Raji (cell line): ENCODE data around the gene PTPRE.

ENCODE experiments used
- POLR2A ChIP-seq: IDR thresholded peaks from 2 replicates; pipeline ENCODE4 v1.6.1; 2011; ENCODE audit warnings: low read depth, low read length, control low read depth; ENCODE audit not compliant: insufficient read depth

PTPRE gene

DNA sequence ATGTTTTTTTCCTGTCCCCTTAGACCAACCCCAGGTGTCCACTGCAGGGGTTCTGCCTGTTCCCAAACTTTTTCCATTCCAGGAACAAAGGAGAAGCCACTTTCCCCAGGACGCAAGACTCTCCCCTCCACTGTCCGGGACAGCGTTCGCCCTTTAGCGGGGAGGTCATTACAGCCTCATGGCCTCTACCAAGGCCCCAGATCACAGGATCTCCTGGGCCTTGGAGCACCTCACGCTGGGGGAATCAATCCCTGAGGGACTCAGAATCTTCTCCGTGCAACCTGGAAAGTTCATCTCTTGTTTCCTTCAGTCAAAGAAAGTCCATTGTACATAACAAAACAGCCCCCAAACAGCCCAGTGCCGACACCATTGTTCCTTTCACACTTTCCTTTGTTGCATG, 178.1 kb downstream of the PTPRE start:
- TF ChIP-seq POLR2A, result no peak

DNA sequence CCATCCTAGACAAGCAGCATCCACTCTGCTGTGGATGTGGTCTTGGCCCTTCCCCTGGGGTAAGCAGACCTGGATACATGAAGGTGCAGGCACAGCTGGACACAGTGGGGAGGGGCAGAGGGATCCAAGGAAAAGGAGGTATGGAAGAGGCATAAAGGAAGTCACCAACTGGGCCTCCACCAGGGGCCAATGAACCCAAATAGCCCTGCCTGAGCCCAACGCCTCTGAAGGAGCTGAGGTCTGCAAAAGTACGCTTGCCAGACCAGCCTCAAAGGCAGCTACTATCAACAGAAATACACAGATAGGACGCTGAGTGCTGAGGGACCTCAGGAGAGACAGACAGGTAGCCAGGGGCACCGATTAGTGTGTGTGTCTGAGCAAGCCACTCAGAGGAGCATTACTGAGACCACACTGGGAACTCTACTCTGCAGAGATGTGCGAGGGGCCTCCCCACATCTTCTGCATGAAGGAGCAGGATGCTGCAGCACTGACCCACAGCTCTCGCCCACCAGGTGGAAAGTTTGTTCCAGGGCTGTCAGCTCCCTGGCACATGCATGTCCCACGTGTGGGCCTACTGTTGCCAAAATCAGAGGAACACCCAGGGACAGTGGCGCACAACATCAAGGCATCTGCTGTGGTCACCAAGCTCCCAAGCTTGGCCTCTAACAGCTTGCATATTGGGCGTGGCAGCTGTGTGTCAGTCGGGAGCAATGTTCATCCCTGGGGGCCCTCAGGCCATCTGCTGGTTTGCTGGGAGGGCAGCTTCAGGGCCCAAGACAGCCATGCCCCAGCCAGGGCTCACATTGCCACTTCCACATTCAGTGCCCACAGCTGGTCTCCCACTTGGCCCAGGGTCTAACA, 179.3 kb downstream of the PTPRE start:
- no peak for TF ChIP-seq POLR2A

DNA sequence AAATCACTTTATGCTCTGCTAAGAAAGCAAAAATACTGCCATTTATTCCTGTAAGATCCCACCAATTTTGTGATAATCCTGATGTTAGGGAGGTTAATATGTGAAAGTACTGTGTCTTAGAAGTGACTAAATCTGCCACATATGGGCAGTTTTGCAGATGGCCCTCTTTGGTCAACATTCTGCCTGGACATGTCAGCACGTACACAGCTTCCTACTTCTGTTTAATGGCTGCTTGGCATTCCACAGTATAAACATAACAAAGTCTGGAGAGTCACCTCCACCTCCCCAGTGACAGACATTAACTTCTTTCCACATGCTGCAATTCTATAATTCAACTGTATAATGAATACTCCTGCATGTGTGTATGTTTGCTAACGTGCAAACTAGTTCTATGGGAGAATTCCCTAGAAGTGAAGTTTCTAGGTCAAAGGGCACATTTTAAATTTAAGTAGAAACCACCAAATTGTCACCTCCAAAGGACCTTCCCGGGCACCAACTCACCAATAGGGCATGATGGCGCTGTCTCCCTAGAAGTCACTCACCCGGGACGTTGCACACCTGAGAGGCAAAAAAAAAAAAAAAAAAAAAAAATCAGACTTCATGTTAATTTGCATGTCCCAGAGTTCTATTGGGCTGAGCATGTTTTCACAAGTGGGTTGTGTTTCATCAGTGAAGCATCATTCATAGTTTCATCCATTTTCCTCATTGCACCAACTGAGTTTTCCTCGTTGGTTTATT, 180.4 kb downstream of the PTPRE start:
- no peak for TF ChIP-seq POLR2A

DNA sequence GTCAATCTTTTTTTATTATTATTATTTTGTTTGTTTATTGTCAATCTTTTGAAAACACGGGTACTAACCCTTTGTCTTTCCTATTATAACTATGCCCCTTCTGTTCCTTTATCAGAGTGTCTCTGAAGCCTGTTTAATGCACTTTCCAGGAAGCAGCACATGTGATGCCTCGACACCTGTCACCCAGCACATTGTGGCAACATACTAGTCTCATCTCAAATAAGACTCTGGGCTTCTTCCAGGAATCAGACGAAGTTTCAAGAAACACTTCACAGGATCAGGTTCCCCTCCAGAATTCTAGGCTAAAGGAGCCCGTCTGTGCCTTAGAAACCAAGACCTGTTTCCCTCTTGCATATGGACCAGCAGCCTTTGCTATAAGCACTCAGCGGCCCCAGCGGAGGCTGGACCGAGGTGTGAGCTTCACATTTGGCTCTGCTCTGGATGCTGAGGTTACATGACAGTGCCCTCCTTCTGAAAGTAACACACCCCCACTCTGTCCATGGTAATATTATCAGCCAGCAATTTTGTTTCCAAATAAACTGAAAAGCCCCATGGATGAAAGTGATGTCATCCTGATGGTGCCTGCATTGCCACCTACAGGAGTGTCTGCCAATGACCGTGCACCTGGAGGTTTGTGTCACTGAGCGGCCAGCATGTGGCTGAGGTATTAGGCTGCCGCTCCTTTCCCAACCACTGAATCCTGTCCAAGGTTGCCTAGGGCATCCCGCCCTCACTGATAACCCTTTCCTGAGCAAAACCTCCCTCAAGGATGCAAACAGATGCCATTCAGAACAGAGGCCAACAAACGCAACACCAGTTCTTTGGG, 181.2 kb downstream of the PTPRE start:
- TF ChIP-seq POLR2A, result no peak

DNA sequence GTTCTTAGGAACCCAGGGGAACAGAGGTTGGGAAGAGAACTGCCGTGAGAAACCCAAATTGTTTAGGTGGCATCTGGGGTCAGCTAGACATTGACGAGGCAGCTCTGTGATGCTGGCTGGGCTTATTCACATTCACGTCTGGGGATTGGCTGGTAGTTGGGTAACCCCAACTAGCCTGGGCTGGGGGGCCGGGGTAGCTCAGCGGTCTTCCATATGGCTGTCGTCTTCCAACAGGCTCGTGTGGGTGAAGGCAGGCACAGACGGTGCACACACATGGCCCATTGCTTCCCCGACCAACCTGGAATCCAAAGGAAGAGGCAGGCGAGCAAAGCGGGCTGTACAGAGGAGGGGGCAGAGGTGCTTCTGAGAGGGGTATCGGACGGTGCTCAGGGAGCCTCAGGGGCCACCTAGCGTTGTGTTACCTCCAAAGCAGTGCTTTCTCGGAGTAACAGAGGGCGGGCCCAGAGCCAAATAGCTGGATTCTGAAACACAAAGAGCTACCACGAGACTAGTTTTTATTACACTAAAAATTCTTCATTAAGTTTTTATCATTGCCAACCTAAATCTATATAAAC, 184.8 kb downstream of the PTPRE start:
- TF ChIP-seq POLR2A, result no peak

DNA sequence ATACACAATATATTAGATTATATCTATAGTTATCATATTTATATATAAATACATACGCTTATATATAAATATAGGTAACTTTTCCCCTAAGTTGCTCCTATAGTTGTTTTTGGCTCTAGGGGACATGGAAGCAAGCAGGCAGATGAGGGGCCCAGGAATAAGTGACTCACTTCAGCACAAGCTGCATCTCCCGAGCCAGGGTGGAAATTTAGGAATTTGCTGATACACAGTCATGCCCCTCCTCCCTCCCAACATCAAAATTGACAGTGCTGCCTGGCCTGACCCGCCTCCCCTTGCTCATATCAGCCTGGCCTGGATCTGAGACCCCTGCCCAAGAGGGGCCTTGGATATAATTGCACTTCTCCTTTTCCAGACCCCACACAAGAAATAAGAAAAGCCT, 185.6 kb downstream of the PTPRE start:
- TF ChIP-seq POLR2A, result no peak

DNA sequence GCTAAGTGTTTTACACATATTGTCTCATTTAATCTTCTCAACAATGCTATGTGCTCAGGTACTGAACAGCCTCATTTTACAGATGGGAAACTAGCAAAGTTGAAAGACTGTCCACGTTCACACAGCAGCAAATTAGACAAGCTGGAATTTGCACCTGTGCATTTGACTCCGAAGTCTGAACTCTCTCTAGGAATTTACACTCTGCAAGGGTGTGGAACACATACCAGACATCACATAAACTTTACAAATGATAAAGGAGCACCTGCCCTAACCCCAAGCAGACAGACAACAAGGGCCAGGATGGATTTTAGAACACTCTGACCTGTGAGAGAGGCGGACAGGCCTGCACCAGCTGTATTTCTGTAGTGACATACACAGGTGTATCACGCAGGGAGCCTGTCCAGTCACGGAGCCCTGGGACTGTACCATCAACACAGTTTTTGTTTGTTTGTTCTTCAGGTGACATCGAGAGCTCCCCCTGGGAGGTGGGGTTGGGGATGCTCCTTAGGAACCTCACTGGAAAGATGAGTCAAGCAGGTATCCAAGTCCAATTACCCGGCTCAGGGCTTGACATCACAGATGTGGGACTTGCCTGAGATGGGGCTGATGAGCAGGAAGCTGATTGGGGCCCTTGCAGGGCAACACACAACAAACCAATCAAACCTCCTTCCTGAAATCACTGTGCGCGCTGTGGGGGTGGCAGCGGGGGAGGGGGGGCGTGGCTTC, 188.3 kb downstream of the PTPRE start:
- TF ChIP-seq POLR2A, result no peak

DNA sequence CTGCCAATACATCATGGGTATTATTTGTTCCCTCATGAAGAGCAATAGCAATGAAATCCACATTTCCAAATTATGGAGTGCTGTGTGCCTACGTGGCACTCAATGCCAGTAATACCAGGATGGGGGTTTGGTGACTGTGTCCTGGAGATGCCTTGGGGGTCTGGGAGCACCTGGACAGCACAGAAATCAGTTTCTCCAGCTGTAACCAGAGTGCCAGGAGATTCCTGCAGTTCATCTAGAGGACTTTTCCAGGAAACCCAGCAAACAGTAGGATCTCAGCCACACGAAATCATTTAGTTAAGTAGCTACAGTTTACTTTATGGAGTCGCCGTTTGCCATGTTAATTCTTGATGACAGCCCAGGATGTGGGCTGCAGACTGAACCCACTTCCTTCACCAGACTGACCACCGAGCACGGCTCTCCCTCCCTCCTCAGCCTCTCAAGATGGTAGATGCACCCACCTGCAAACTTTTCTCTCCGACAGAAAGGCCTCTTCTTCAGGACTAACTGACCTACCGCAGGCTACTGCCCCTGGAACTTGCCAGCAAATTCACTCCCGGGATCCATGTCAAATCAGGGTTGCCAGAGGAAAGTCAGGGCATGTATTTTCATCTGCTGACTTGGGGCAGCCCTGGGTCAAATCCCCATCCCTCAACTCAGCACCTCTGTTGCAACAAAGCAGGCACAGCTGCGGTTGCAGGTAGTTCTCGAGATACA, 189.0 kb downstream of the PTPRE start:
- TF ChIP-seq POLR2A, result no peak

DNA sequence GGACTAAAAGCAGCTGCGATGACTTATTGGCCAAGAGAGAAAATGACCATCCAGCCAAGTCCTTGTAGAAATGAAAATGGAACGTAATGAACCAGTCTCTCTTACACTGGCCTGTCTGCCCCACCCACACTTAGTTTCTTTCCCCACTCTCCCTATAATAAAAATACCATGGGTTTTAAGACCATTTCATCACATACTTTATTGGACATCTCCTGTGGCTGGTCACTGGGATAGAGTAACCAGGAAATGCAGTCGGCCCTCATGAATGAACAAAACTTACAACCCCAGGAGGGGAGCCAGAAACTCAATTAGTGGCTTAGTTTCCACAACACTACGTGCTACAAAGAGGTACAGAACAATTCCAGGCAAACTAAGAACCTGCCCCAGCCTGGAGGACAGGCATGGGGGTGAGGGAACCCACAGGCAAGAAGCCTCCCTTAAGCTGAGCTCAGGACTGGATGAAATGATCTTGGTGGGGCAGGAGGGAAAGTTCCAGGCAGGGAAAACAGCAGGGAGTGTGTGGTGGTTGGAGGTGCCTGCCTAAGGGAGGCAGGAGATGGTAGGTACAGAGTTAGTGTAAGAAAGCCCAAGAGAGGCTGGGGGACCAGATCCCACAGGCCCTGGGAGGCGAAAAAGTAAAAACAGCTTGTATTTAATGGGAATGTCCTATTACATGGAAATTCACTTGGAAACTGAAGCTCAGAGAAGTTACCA, 189.7 kb downstream of the PTPRE start:
- no peak for TF ChIP-seq POLR2A

DNA sequence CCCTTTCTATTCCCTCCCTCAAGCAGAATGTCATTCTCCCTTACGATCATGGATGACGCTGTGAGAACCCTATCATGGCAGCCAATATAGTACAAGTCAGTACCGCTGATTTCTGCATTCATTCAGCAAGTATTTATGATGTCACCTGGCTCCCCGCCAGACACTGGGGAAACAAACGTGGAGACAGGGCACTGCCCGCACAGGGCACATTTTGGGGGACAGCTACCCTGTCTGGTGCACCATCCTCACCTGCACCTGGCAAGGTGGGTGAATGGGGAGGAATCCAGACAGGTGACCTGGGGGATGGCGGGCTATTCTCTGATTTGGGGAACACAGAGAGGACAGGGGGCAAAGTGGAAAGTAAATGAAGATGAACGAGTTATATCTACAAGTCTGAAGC, 190.9 kb downstream of the PTPRE start:
- TF ChIP-seq POLR2A, result no peak

DNA sequence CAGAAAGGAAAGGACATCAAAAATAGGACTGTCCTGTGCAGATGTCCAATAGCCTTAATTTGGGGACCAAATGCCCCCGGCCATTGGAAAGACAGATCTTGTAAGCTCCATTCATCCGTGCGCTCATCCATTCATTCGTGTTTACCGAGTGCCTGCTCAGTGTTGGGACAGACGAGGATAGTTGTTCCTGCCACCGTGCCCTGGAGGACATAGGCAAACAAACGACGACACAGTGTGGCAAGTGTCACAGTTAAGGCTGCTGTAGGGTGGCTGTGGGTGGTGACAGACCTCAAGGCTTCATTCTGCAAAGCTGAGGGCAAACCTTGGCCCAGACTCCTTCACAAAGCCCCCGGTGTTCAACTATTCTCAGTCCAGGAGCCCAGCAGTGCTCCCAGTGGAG, 191.7 kb downstream of the PTPRE start:
- TF ChIP-seq POLR2A, result no peak

DNA sequence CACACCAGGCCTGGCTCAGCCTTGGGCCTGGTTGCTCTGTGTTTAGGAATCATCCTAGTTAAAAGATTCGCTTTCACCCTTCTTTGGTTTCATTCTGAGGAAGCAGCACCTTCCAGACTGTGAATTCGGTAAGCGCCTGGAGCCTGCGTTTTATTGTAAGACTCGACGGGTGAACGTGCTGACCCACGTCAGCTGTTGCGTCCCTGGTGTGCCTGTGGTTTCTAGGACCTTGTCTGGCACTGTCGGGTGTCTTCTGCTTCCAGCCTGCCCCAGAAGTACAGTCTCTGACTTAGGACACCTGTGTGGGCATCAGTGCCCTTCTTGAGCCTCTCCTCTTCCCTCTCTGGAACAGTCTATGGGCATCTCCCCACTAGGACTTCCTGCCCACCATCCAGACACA, 193.0 kb downstream of the PTPRE start:
- TF ChIP-seq POLR2A, result no peak

DNA sequence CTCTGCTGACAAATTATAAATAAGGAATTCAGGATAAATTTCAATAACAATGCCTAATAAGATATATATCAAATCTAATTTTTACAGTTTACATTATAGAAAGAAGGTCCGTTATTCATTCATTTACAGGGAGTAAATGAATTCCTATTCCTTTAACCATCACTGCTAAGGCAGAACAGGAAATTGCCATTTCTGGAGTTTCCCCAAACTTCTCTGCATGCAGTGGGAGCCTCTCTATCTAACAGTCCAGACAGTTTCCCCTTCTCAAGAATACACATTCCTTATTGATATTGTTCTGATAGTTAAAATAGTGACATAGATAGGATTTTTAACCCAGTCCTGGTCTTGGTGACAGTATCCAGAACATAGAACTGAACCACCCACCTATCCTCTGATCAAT, 195.0 kb downstream of the PTPRE start:
- TF ChIP-seq POLR2A, result no peak
